Liver (tissue), 9 donors: ENCODE data around the gene GSG1. TPM values are rescaled to one million over a fixed set of nuclear protein-coding genes. Genes with fewer than 3 reads are reported as not detected.

Experiments used
- DNase-seq: peaks from one replicate; pipeline ENCODE4 v3.0.0-alpha.2; 2017; ENCODE audit warnings: low spot score
- H3K27ac ChIP-seq, 2 donors: one replicate each; pipeline ENCODE4 v1.7.0; 2013; ENCODE audit warnings: inconsistent platforms in 2 of 2, low read length in 2 of 2, control low read depth in 1 of 2, low read depth in 1 of 2, mild to moderate bottlenecking in 1 of 2
- H3K27me3 ChIP-seq, 4 donors: one replicate each; pipeline versions ENCODE4 v1.6.1 to v1.7.0; 2013; ENCODE audit warnings: low read length in 3 of 4, inconsistent platforms in 1 of 4, mild to moderate bottlenecking in 1 of 4, moderate library complexity in 1 of 4; ENCODE audit not compliant: control insufficient read depth in 4 of 4, insufficient read depth in 4 of 4
- H3K36me3 ChIP-seq, 4 donors: one replicate each; pipeline versions ENCODE4 v1.6.1 to v1.7.0; 2013; ENCODE audit warnings: low read length in 3 of 4, mild to moderate bottlenecking in 3 of 4, low read depth in 1 of 4, moderate library complexity in 1 of 4; ENCODE audit not compliant: control insufficient read depth in 4 of 4, insufficient read depth in 3 of 4
- H3K4me1 ChIP-seq, 4 donors: one replicate each; pipeline versions ENCODE4 v1.6.1 to v1.7.0; 2013; ENCODE audit warnings: low read length in 3 of 4, mild to moderate bottlenecking in 3 of 4, moderate library complexity in 1 of 4; ENCODE audit not compliant: control insufficient read depth in 4 of 4, insufficient read depth in 4 of 4
- H3K4me3 ChIP-seq, 3 donors: one replicate each; pipeline versions ENCODE4 v1.6.1 to v1.7.0; 2013; ENCODE audit warnings: low read length in 3 of 3, control low read depth in 1 of 3, low read depth in 1 of 3, mild to moderate bottlenecking in 1 of 3
- H3K9ac ChIP-seq, 2 donors: one replicate each; pipeline ENCODE4 v1.7.0; 2013; ENCODE audit warnings: low read length in 2 of 2, mild to moderate bottlenecking in 2 of 2, moderate library complexity in 2 of 2, control low read depth in 1 of 2, low read depth in 1 of 2
- H3K9me3 ChIP-seq, 4 donors: one replicate each; pipeline versions ENCODE4 v1.6.1 to v1.7.0; 2013; ENCODE audit warnings: low read length in 3 of 4; ENCODE audit not compliant: control insufficient read depth in 4 of 4
- EGR1 ChIP-seq, 2 donors: IDR thresholded peaks; 2 replicates each; pipeline ENCODE4 v1.6.1; 2016 to 2018; ENCODE audit warnings: antibody characterized with exemption in 2 of 2, low read depth in 2 of 2
- FOXA1 ChIP-seq: IDR thresholded peaks from 2 replicates; pipeline ENCODE4 v1.6.1; 2016; ENCODE audit warnings: antibody characterized with exemption
- GABPA ChIP-seq, 2 donors: IDR thresholded peaks in 1 of 2; conservative IDR thresholded peaks in 1 of 2; 2 replicates each; pipeline ENCODE4 v1.6.1; 2016; ENCODE audit warnings: antibody characterized with exemption in 2 of 2, mild to moderate bottlenecking in 1 of 2, moderate library complexity in 1 of 2
- HNF4A ChIP-seq, 2 donors: conservative IDR thresholded peaks; 2 replicates each; pipeline ENCODE4 v1.6.1; 2016; ENCODE audit warnings: antibody characterized with exemption in 2 of 2, mild to moderate bottlenecking in 2 of 2
- HNF4G ChIP-seq: IDR thresholded peaks from 2 replicates; pipeline ENCODE4 v1.6.1; 2016; ENCODE audit warnings: antibody characterized with exemption
- JUND ChIP-seq, 2 donors: IDR thresholded peaks; 2 replicates each; pipeline ENCODE4 v1.6.1; 2016; ENCODE audit warnings: antibody characterized with exemption in 2 of 2
- NR2F2 ChIP-seq: IDR thresholded peaks from 2 replicates; pipeline ENCODE4 v1.6.1; 2016; ENCODE audit warnings: antibody characterized with exemption
- RAD21 ChIP-seq, 2 donors: IDR thresholded peaks; 2 replicates each; pipeline ENCODE4 v1.6.1; 2016; ENCODE audit warnings: antibody characterized with exemption in 2 of 2, mild to moderate bottlenecking in 2 of 2
- RXRA ChIP-seq, 2 donors: IDR thresholded peaks; 2 replicates each; pipeline ENCODE4 v1.6.1; 2017 to 2018; ENCODE audit warnings: antibody characterized with exemption in 2 of 2, mild to moderate bottlenecking in 1 of 2
- SP1 ChIP-seq: IDR thresholded peaks from 2 replicates; pipeline ENCODE4 v1.6.1; 2018; ENCODE audit warnings: antibody characterized with exemption, mild to moderate bottlenecking
- YY1 ChIP-seq: IDR thresholded peaks from 2 replicates; pipeline ENCODE4 v1.6.1; 2016; ENCODE audit warnings: antibody characterized with exemption, mild to moderate bottlenecking
- WGBS: extraction: QIAGEN DNeasy Blood & Tissue Kit; methylation state at CpG from one replicate; pipeline ENCODE4 v1.1.7; 2013; 5-methylcytosine and 5-hydroxymethylcytosine counted together
- polyA plus RNA-seq, 2 donors: library from polyadenylated mRNA; stranded (reverse) in 1 of 2; unstranded in 1 of 2; fragments of 200-250 nt in 1 of 2; fragments of >200 nt in 1 of 2; fragmentation: Nextera tagmentation in 1 of 2; extraction: Ambion mirVana in 1 of 2; gene quantifications; one replicate each; pipeline versions ENCODE4 v1.2.1 to v1.2.3, GENCODE V29; 2013 to 2015
- total RNA-seq, 2 donors: library from RNA; depleted of rRNA; stranded (reverse); fragments of >200 nt; gene quantifications; one replicate each; pipeline ENCODE4 v1.2.3, GENCODE V29; 2014
- TF ChIP-seq, protein P1 (sequence below): IDR thresholded peaks from 2 replicates; pipeline ENCODE4 v1.6.1; 2016; ENCODE audit warnings: antibody characterized with exemption
- TF ChIP-seq, protein P2 (sequence below): IDR thresholded peaks from 2 replicates; pipeline ENCODE4 v1.6.1; 2016; ENCODE audit warnings: antibody characterized with exemption, mild to moderate bottlenecking
- TF ChIP-seq, protein P3 (sequence below): IDR thresholded peaks from 2 replicates; pipeline ENCODE4 v1.6.1; 2016; ENCODE audit warnings: antibody characterized with exemption
- donor health status: healthy.
- donor health status: healthy.
- donor health status: healthy.
- donor health status: healthy.
- donor health status: healthy.

Gene GSG1
- total and polyA plus RNA-seq, 4 donors = not detected

DNA sequence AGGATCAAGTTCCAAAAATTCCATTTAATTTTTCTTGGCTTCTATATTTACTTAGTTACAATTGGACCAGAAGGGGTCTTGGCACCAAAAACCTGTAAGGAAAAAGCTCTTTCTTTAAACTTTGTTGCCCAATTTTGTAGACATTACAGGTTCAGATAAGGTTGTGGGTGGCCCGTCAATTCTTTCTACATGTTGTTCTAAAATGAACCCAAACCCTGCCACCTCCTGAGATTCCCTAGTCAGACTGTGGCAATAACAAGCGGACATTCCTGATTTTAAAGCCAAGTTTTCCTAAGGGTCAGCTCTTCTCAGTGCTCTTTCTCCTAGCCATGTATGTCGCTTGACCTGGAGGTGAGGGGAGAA is 45.0 kb upstream of the GSG1 start:
- H3K27me3 ChIP-seq = no peaks in the 10 kb centered on the region
- no peak overlapping the region for H3K9ac ChIP-seq
- H3K9me3 ChIP-seq = no peaks in the 10 kb centered on the region
- WGBS = 89% methylated on average over 3 of the region's 3 CpGs
- no peak for DNase-seq
- no peaks in the 10 kb centered on the region for H3K36me3 ChIP-seq
- TF ChIP-seq, protein P1, sequence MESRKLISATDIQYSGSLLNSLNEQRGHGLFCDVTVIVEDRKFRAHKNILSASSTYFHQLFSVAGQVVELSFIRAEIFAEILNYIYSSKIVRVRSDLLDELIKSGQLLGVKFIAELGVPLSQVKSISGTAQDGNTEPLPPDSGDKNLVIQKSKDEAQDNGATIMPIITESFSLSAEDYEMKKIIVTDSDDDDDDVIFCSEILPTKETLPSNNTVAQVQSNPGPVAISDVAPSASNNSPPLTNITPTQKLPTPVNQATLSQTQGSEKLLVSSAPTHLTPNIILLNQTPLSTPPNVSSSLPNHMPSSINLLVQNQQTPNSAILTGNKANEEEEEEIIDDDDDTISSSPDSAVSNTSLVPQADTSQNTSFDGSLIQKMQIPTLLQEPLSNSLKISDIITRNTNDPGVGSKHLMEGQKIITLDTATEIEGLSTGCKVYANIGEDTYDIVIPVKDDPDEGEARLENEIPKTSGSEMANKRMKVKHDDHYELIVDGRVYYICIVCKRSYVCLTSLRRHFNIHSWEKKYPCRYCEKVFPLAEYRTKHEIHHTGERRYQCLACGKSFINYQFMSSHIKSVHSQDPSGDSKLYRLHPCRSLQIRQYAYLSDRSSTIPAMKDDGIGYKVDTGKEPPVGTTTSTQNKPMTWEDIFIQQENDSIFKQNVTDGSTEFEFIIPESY = no peak
- TF ChIP-seq JUND (IDR thresholded peaks at IDR 0.05) = no peak
- no peak for TF ChIP-seq EGR1 (IDR thresholded peaks at IDR 0.05; ENCODE audit: low read depth in 2 of 2)
- TF ChIP-seq, protein P2, sequence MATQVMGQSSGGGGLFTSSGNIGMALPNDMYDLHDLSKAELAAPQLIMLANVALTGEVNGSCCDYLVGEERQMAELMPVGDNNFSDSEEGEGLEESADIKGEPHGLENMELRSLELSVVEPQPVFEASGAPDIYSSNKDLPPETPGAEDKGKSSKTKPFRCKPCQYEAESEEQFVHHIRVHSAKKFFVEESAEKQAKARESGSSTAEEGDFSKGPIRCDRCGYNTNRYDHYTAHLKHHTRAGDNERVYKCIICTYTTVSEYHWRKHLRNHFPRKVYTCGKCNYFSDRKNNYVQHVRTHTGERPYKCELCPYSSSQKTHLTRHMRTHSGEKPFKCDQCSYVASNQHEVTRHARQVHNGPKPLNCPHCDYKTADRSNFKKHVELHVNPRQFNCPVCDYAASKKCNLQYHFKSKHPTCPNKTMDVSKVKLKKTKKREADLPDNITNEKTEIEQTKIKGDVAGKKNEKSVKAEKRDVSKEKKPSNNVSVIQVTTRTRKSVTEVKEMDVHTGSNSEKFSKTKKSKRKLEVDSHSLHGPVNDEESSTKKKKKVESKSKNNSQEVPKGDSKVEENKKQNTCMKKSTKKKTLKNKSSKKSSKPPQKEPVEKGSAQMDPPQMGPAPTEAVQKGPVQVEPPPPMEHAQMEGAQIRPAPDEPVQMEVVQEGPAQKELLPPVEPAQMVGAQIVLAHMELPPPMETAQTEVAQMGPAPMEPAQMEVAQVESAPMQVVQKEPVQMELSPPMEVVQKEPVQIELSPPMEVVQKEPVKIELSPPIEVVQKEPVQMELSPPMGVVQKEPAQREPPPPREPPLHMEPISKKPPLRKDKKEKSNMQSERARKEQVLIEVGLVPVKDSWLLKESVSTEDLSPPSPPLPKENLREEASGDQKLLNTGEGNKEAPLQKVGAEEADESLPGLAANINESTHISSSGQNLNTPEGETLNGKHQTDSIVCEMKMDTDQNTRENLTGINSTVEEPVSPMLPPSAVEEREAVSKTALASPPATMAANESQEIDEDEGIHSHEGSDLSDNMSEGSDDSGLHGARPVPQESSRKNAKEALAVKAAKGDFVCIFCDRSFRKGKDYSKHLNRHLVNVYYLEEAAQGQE = no peak
- TF ChIP-seq SP1 = no peak
- no peak for TF ChIP-seq YY1
- no peak for TF ChIP-seq RAD21 (IDR thresholded peaks at IDR 0.05)
- no peak for TF ChIP-seq RXRA (IDR thresholded peaks at IDR 0.05)
- TF ChIP-seq NR2F2 = no peak
- TF ChIP-seq, protein P3, sequence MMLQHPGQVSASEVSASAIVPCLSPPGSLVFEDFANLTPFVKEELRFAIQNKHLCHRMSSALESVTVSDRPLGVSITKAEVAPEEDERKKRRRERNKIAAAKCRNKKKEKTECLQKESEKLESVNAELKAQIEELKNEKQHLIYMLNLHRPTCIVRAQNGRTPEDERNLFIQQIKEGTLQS = no peak
- no peak for TF ChIP-seq FOXA1
- TF ChIP-seq HNF4G = no peak
- TF ChIP-seq GABPA (IDR thresholded peaks at IDR 0.05 in 1 of 2, conservative IDR thresholded peaks at IDR 0.05 in 1 of 2) = no peak
- TF ChIP-seq HNF4A (conservative IDR thresholded peaks at IDR 0.05) = no peak
- H3K4me3 ChIP-seq = no peak overlapping the region
- no peak overlapping the region for H3K27ac ChIP-seq
- H3K4me1 ChIP-seq = peaks cover 0 to 7% (median 3%) of the 10 kb centered on the region in 4 donors

DNA sequence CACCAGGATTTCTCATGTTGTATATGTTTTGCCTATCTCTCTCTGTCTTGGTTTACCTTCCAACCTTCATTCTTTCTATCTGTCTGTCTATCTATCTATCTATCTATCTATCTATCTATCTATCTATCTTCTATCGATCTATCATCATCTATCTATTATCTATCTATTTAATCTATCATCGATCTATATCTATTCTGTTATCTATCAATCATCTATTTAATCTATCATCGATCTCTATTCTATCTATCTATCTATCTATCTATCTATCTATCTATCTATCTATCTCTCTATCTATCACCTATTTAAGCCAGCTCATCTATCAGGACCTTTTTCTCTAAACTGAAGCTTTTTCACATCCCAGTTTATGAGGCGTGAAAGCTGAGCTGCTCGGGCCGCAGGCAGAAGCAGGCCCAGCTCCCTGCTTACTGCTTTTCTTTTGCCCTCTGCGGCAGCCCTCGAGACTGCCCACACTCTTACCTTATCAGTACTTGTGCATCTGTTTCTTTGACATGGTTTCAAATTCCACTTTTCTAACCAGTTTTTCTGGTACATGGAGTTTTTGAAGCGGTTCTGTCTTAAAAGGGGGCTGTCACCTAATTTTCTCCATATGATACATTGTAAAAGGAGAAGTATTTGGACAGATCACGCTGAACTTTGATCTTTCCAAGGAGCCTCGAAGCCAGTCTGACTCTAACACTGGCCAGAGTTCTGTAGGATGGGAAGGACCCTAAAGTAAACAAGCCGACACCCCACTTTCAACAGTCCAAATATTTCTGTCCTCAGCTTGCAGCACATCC is 44.4 kb upstream of the GSG1 start:
- no peak overlapping the region for H3K9ac ChIP-seq
- H3K4me3 ChIP-seq = no peak overlapping the region
- no peak for DNase-seq
- 79% methylated on average over 12 of the region's 12 CpGs for WGBS
- no peak overlapping the region for H3K27ac ChIP-seq
- no peaks in the 10 kb centered on the region for H3K9me3 ChIP-seq
- no peaks in the 10 kb centered on the region for H3K27me3 ChIP-seq
- TF ChIP-seq, protein P3 = no peak
- no peak for TF ChIP-seq RXRA (IDR thresholded peaks at IDR 0.05)
- no peaks in the 10 kb centered on the region for H3K36me3 ChIP-seq
- peaks cover 0 to 7% (median 3%) of the 10 kb centered on the region in 4 donors for H3K4me1 ChIP-seq
